ENCODE measurements around the gene PTTG1IP.

Gene PTTG1IP

GRCh38 chr21:44862869-44863685 lies 10.4 kb downstream of the PTTG1IP start:
- H3K4me3 ChIP-seq (ENCODE audit: low read depth in 1 of 2, low read length in 2 of 2) = no peak overlapping the region
- H3K27me3 ChIP-seq (ENCODE audit: control insufficient read depth in 1 of 2, insufficient read depth in 2 of 2, low read length in 2 of 2) = no peaks in the 10 kb centered on the region
- H3K36me3 ChIP-seq (ENCODE audit: control insufficient read depth in 1 of 2, insufficient read depth in 2 of 2, low read length in 2 of 2) = peaks cover 21 to 66% of the 10 kb centered on the region in 2 donors
- H3K9me3 ChIP-seq (ENCODE audit: control insufficient read depth in 1 of 2, low read length in 2 of 2) = no peaks in the 10 kb centered on the region
- no peak overlapping the region for H3K9ac ChIP-seq (ENCODE audit: low read depth in 1 of 2, low read length in 2 of 2)
- peaks cover 19 to 28% of the 10 kb centered on the region in 2 donors for H3K4me1 ChIP-seq (ENCODE audit: control insufficient read depth in 1 of 2, insufficient read depth in 2 of 2, low read length in 2 of 2)
- no peak overlapping the region for H3K27ac ChIP-seq (ENCODE audit: low read depth, low read length)

- Histone ChIP-seq H3K36me3 (ENCODE audit: control insufficient read depth in 1 of 2, insufficient read depth in 2 of 2, low read length in 2 of 2) (peaks cover 45 to 82% of the 10 kb centered on the region in 2 donors), H3K9ac (ENCODE audit: low read depth in 1 of 2, low read length in 2 of 2) (no peak overlapping the region), H3K4me1 (ENCODE audit: control insufficient read depth in 1 of 2, insufficient read depth in 2 of 2, low read length in 2 of 2) (peaks cover 0 to 2% of the 10 kb centered on the region in 2 donors), H3K9me3 (ENCODE audit: control insufficient read depth in 1 of 2, low read length in 2 of 2) (no peaks in the 10 kb centered on the region), H3K27ac (ENCODE audit: low read depth, low read length) (no peak overlapping the region), H3K4me3 (ENCODE audit: low read depth in 1 of 2, low read length in 2 of 2) (no peak overlapping the region), H3K27me3 (ENCODE audit: control insufficient read depth in 1 of 2, insufficient read depth in 2 of 2, low read length in 2 of 2) (no peaks in the 10 kb centered on the region)
Measured at GRCh38 chr21:44858791-44859190, 14.7 kb downstream of the PTTG1IP start.

DNA sequence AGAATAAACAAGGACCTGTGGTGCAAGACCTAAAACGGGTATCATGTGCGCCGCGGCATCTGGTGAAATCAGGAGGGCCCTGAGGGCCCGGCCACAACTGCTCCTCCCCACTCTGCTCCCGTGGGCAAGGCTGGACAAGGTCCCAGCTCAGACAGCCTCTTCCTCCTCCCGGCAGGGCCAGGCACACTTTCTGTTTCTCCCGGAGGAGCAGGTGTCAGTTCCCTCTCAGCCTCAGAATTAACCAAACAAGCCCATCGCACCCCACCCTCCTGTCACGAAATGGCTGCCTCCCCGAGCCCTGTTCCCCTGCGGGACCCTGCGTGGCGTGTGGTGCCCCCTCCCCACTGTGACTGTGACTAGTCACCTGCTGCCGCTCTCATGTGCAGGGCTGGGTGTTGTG lies 15.2 kb downstream of the PTTG1IP start:
- Histone ChIP-seq H3K9ac (ENCODE audit: low read depth in 1 of 2, low read length in 2 of 2) (no peak overlapping the region), H3K9me3 (ENCODE audit: control insufficient read depth in 1 of 2, low read length in 2 of 2) (no peaks in the 10 kb centered on the region), H3K27ac (ENCODE audit: low read depth, low read length) (no peak overlapping the region), H3K4me3 (ENCODE audit: low read depth in 1 of 2, low read length in 2 of 2) (no peak overlapping the region), H3K27me3 (ENCODE audit: control insufficient read depth in 1 of 2, insufficient read depth in 2 of 2, low read length in 2 of 2) (no peaks in the 10 kb centered on the region), H3K36me3 (ENCODE audit: control insufficient read depth in 1 of 2, insufficient read depth in 2 of 2, low read length in 2 of 2) (peaks cover 45 to 81% of the 10 kb centered on the region in 2 donors), H3K4me1 (ENCODE audit: control insufficient read depth in 1 of 2, insufficient read depth in 2 of 2, low read length in 2 of 2) (peaks cover 4 to 7% of the 10 kb centered on the region in 2 donors)

- no peak overlapping the region for H3K9ac ChIP-seq (ENCODE audit: low read depth in 1 of 2, low read length in 2 of 2)
- H3K27ac ChIP-seq (ENCODE audit: low read depth, low read length) = no peak overlapping the region
Measured at GRCh38 chr21:44857127-44857892, 16.2 kb downstream of the PTTG1IP start.

DNA sequence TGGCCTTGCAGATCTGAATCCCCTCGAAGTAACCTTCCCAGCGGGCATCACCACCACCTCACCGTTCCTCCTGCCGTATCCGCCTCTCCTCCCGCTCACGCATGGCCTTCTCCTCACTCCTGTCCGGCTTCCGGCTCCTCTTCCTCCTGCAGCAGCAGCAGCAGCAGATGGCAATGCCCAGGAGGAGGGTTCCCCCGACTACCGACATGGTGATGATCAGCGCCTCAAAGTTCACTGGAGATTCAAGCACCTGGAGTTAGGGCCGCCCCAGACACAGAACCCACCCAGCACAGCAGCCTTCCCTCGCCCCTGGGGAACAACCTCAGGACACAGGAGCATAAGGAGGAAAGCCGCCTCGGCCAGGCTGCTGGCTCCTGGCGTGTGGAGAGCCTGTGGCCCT lies 17.4 kb downstream of the PTTG1IP start:
- Histone ChIP-seq H3K27ac (ENCODE audit: low read depth, low read length) (no peak overlapping the region), H3K4me1 (ENCODE audit: control insufficient read depth in 1 of 2, insufficient read depth in 2 of 2, low read length in 2 of 2) (peaks cover 7 to 12% of the 10 kb centered on the region in 2 donors), H3K4me3 (ENCODE audit: low read depth in 1 of 2, low read length in 2 of 2) (no peak overlapping the region), H3K27me3 (ENCODE audit: control insufficient read depth in 1 of 2, insufficient read depth in 2 of 2, low read length in 2 of 2) (no peaks in the 10 kb centered on the region), H3K9ac (ENCODE audit: low read depth in 1 of 2, low read length in 2 of 2) (no peak overlapping the region), H3K9me3 (ENCODE audit: control insufficient read depth in 1 of 2, low read length in 2 of 2) (no peaks in the 10 kb centered on the region), H3K36me3 (ENCODE audit: control insufficient read depth in 1 of 2, insufficient read depth in 2 of 2, low read length in 2 of 2) (peaks cover 48 to 80% of the 10 kb centered on the region in 2 donors)

More at GRCh38 chr21:44857127-44857892, 16.2 kb downstream of the PTTG1IP start:
- peaks cover 4 to 7% of the 10 kb centered on the region in 2 donors for H3K4me1 ChIP-seq (ENCODE audit: control insufficient read depth in 1 of 2, insufficient read depth in 2 of 2, low read length in 2 of 2)
- no peaks in the 10 kb centered on the region for H3K9me3 ChIP-seq (ENCODE audit: control insufficient read depth in 1 of 2, low read length in 2 of 2)
- no peaks in the 10 kb centered on the region for H3K27me3 ChIP-seq (ENCODE audit: control insufficient read depth in 1 of 2, insufficient read depth in 2 of 2, low read length in 2 of 2)
- no peak overlapping the region for H3K4me3 ChIP-seq (ENCODE audit: low read depth in 1 of 2, low read length in 2 of 2)
- H3K36me3 ChIP-seq (ENCODE audit: control insufficient read depth in 1 of 2, insufficient read depth in 2 of 2, low read length in 2 of 2) = peaks cover 45 to 82% of the 10 kb centered on the region in 2 donors

- Histone ChIP-seq H3K27ac (ENCODE audit: low read depth, low read length) (no peak overlapping the region), H3K36me3 (ENCODE audit: control insufficient read depth in 1 of 2, insufficient read depth in 2 of 2, low read length in 2 of 2) (peaks cover 52 to 84% of the 10 kb centered on the region in 2 donors), H3K4me3 (ENCODE audit: low read depth in 1 of 2, low read length in 2 of 2) (no peak overlapping the region), H3K9me3 (ENCODE audit: control insufficient read depth in 1 of 2, low read length in 2 of 2) (no peaks in the 10 kb centered on the region), H3K4me1 (ENCODE audit: control insufficient read depth in 1 of 2, insufficient read depth in 2 of 2, low read length in 2 of 2) (peaks cover 9 to 17% of the 10 kb centered on the region in 2 donors), H3K9ac (ENCODE audit: low read depth in 1 of 2, low read length in 2 of 2) (no peak overlapping the region), H3K27me3 (ENCODE audit: control insufficient read depth in 1 of 2, insufficient read depth in 2 of 2, low read length in 2 of 2) (no peaks in the 10 kb centered on the region)
Measured at GRCh38 chr21:44855572-44855971, 17.9 kb downstream of the PTTG1IP start.

- Histone ChIP-seq H3K4me1 (ENCODE audit: control insufficient read depth in 1 of 2, insufficient read depth in 2 of 2, low read length in 2 of 2) (peaks cover 17 to 24% of the 10 kb centered on the region in 2 donors), H3K36me3 (ENCODE audit: control insufficient read depth in 1 of 2, insufficient read depth in 2 of 2, low read length in 2 of 2) (peaks cover 52 to 83% of the 10 kb centered on the region in 2 donors), H3K9me3 (ENCODE audit: control insufficient read depth in 1 of 2, low read length in 2 of 2) (no peaks in the 10 kb centered on the region), H3K9ac (ENCODE audit: low read depth in 1 of 2, low read length in 2 of 2) (no peak overlapping the region), H3K27ac (ENCODE audit: low read depth, low read length) (no peak overlapping the region), H3K27me3 (ENCODE audit: control insufficient read depth in 1 of 2, insufficient read depth in 2 of 2, low read length in 2 of 2) (no peaks in the 10 kb centered on the region), H3K4me3 (ENCODE audit: low read depth in 1 of 2, low read length in 2 of 2) (no peak overlapping the region)
Measured at GRCh38 chr21:44854664-44855446, 18.6 kb downstream of the PTTG1IP start.

- no peak overlapping the region for H3K4me3 ChIP-seq (ENCODE audit: low read depth in 1 of 2, low read length in 2 of 2)
- peaks cover 20 to 26% of the 10 kb centered on the region in 2 donors for H3K4me1 ChIP-seq (ENCODE audit: control insufficient read depth in 1 of 2, insufficient read depth in 2 of 2, low read length in 2 of 2)
- H3K27me3 ChIP-seq (ENCODE audit: control insufficient read depth in 1 of 2, insufficient read depth in 2 of 2, low read length in 2 of 2) = no peaks in the 10 kb centered on the region
- H3K36me3 ChIP-seq (ENCODE audit: control insufficient read depth in 1 of 2, insufficient read depth in 2 of 2, low read length in 2 of 2) = peaks cover 50 to 79% of the 10 kb centered on the region in 2 donors
- no peaks in the 10 kb centered on the region for H3K9me3 ChIP-seq (ENCODE audit: control insufficient read depth in 1 of 2, low read length in 2 of 2)
- H3K9ac ChIP-seq (ENCODE audit: low read depth in 1 of 2, low read length in 2 of 2) = no peak overlapping the region
- H3K27ac ChIP-seq (ENCODE audit: low read depth, low read length) = no peak overlapping the region
Measured at GRCh38 chr21:44854391-44854663, 19.2 kb downstream of the PTTG1IP start.

- peaks cover 44 to 79% of the 10 kb centered on the region in 2 donors for H3K36me3 ChIP-seq (ENCODE audit: control insufficient read depth in 1 of 2, insufficient read depth in 2 of 2, low read length in 2 of 2)
- peaks cover 25 to 31% of the 10 kb centered on the region in 2 donors for H3K4me1 ChIP-seq (ENCODE audit: control insufficient read depth in 1 of 2, insufficient read depth in 2 of 2, low read length in 2 of 2)
- no peak overlapping the region for H3K27ac ChIP-seq (ENCODE audit: low read depth, low read length)
- H3K4me3 ChIP-seq (ENCODE audit: low read depth in 1 of 2, low read length in 2 of 2) = no peak overlapping the region
- no peak overlapping the region for H3K9ac ChIP-seq (ENCODE audit: low read depth in 1 of 2, low read length in 2 of 2)
- no peaks in the 10 kb centered on the region for H3K27me3 ChIP-seq (ENCODE audit: control insufficient read depth in 1 of 2, insufficient read depth in 2 of 2, low read length in 2 of 2)
- no peaks in the 10 kb centered on the region for H3K9me3 ChIP-seq (ENCODE audit: control insufficient read depth in 1 of 2, low read length in 2 of 2)
Measured at GRCh38 chr21:44853601-44854390, 19.7 kb downstream of the PTTG1IP start.

Measured in duodenal mucosa (tissue), 2 donors.